ENCODE results near the gene MAPK4.

DNA sequence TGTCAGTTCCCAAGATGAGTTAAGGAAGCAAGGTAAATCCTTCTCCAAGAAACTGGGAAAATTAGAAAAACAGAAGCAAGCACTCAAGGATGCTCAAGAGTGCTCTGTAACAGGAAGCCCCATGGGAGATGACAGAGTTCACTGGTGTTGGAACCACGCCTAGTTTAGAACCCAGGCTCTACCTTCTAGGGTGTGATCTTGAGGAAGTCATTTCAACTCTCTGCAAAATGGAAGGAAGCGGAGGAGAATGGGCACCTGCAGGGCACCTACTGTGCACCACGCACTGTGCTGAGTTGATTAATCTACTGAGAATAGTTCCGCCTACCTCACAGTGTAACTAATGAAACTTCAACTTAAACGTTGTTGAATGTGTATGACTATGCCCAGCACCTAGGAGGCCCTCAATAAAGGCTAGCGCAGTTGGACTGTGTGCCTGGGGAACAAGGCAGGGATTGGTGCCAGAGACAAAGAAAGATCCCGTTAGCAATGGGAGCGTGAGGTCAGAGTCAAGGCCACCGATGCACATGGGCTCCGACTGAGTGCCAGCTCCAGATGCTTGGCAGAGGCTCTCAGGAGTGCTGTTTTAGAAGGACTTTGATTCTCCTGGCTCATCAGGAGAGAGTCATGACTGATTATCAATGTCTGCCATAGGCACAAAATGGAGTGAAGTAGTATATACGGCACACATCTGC lies 93.7 kb downstream of the MAPK4 start:
- TF ChIP-seq CTCF (IDR thresholded peaks at IDR 0.05) (no peak), POLR2A (IDR thresholded peaks at IDR 0.05) (no peak)

All from uterus (tissue), 2 donors.